Stimulated activated CD8-positive, alpha-beta memory T cell treated with anti-CD3 and anti-CD28 coated beads, Interleukin-4, amount 100 ng/mL, for 4 hours (primary cell): ENCODE results near the gene PCDH9.
"Not testable (repeated sequence)": the region's sequence is repeated elsewhere in the genome, so short reads cannot be mapped to it uniquely, and the experiment has no call there.

Experiments
- DNase-seq, 2 donors: peaks; one replicate each; pipeline ENCODE4 v3.0.0-alpha.2; 2020; ENCODE audit warnings: low read depth in 2 of 2, low spot score in 1 of 2

Gene PCDH9

DNA sequence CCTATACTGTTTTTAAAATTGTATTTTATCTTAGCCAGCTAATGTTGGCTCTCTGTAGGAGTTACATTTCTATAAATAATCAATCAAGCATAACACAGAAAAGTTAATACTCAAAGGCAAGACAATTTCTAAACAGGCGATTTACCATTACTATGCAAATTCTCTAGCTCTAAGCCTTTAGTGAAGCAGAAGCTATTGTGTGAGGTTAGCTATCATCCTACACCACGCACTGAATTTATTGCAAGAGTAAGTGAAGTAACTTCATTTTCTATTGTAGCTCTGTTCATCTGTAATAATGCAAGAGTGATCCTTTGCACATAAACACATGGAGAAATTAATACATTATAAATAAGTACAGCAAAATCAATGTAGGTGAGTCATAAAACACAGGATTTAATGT lies 439.3 kb downstream of the PCDH9 start:
- no peak for DNase-seq

DNA sequence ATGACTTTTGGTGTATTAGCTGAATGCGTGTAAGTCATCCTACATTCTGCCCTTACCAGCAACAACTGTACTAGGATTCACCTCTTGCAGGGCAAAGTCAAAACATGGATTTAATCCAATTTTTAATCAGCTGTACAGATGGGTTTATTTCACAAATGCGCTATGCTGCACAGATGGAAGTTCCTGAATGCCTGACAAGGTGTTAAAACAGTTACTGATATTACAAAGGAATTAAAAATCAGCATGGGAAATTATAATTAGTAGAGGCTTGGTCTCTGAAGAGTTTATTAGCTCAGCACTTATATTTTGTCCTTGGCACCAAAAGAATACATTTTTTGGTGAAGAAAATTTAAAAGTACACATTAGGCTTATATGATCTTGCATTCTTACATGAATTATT lies 448.9 kb downstream of the PCDH9 start:
- no peak for DNase-seq

DNA sequence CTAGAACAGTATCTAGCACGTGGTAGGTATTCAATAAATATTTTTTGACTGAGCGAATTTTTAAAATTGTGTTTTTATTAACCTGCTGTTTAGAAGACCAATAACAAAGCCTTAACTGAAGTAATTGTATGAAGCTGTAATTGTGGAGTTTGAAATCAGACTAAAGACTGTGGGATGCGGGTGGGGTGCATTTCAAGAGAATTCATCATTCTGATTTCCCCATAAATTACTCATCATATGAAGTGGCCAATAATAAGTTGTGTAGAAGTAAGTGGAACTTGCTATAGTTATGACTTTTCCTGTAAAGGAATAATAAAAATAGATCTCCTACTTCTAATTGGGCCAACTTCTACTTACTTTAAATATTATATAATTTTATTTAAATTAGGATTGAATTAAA lies 449.3 kb downstream of the PCDH9 start:
- no peak for DNase-seq

DNA sequence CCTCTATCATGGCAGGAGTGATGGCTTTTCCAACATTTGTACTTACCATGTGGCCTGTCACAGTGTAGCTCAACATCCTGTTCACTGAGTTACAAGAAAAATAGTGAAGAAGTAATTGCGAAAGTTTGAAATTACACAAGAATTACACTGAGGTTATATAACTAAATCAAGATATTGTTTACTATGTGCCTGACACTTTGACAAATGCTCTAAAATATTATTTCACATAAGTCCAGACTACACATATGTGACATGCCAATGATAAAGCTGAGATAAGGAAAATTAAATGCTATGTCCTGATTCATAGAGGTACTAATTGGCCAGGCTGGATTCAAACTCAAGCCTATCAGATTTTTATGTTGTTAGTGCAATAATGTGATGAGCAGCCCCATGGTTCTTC lies 451.7 kb downstream of the PCDH9 start:
- no peak for DNase-seq

DNA sequence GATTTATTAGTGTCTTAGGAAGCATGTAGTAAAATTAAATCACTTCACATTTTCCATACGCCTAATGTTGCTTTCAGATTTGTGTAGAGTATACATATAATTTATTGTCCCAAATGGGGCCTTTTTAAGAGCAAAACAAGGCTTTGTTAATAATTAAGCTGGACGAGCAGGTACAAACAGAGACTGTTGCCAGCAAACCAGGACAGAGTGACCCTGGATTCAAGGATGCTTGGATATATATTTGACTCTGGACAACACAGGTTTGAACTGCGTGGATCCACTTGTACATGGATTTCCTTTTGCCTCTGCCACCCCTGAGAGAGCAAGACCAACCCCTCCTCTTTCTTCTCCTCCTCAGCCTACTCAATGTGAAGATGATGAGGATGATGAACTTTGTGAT lies 454.9 kb downstream of the PCDH9 start:
- no peak for DNase-seq

DNA sequence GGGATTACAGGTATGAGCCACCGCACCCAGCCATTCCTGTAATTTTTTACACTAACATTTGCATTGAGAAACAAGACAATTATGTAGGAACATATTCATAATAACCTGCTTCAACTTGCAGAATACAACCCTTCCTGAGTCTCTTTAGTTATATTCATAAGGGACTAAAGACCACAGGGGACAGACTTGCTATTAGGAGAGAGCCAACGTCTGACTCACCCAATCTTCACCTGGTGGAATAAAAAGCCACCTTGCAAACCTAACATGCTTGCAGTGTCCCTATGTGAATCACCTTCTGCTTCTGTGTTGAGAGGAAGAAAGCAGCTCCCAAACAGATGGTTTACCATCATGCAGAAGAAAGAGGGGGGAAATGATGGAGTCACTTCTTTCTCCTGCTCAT lies 456.1 kb downstream of the PCDH9 start:
- DNase-seq, result no peak

DNA sequence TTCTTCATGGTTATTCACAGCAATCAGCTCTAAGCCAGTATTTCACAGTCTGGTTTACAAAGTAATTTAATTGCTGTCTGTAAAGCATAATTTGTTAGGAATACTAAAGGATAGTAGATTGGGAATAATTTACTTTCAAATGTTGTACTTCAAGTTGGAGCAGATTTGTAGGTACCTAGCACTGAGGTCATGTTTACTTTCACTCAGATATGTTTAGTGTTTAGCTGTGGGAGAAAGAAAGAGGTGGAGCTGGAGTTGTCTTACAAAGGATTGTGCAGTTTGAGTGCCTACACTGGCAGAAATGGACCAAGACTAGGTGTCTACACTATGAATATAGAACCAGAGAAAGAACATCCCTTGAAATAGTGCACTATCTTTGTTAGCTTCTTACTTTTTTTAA lies 464.6 kb downstream of the PCDH9 start:
- no peak for DNase-seq

DNA sequence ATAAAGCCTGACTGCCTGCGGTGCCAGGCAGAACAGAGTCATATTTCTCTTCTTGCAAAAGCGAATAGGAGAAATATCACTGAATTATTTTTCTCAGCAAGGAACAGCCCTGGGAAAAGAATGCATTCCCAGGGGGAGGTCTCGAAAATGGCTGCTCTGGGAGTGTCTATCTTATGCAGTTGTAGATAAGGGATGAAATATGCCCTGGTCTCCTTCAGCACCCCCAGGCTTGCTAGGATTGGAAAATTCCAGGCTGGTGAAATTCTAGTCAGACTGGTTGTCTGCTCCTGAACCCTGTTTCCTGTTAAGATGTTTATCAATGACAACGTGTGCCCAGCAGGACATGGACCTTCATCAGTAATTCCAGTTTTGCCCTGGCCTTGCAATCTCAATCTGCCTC lies 469.5 kb downstream of the PCDH9 start:
- DNase-seq, result not testable (repeated sequence)

DNA sequence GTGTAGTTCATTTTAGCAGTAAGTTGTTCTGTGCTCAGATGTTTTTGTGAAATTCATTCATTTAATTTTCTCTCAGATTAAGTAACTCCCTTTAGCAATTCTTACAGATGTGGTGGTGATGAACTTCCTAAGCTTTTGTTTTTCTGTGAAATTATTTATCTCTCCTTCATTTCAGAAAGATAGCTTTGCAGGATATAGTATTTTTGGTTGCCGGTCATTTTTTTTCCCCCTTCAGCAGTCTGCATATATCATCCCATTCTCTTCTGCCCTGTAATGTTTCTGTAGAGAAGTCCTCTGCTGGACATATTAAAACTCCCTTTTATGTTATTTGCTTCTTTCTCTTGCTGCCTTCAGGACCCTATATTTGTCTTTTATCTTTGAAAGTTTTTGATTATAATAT lies 470.2 kb downstream of the PCDH9 start:
- DNase-seq, result no peak

DNA sequence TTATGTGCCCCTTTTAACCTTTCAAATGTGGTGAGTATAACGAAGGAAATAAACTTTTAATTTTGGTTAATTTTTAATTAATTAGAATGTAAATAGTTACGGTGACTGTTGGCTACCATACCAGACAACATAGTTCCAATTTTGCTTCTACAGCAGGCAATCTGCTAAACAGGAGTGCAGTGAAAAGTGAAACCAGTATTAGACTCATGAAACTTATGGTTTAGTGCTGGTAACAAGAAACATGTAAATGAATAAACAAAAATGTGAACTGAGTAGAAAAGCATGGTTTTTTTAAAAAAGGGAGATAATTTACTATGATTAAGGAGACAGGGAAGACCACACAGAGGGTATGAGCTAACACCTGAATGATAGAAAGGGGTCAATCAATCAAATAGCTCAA lies 478.4 kb downstream of the PCDH9 start:
- no peak for DNase-seq

DNA sequence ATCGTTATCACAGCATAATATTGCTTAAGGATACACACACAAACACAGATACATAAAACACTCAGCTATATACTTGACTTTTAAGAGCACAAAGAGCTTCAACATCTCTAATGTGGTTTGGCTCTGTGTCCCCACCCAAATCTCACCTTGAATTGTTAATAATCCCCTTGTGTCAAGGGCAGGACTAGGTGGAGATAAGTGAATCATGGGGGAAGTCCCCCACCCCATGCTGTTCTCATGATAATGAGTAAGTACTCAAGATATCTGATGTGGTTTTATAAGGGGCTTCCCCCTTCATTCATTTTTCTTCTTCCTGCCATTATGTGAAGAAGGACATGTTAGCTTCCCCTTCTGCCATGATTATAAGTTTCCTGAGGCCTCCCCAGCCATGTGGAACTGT lies 481.4 kb downstream of the PCDH9 start:
- no peak for DNase-seq

DNA sequence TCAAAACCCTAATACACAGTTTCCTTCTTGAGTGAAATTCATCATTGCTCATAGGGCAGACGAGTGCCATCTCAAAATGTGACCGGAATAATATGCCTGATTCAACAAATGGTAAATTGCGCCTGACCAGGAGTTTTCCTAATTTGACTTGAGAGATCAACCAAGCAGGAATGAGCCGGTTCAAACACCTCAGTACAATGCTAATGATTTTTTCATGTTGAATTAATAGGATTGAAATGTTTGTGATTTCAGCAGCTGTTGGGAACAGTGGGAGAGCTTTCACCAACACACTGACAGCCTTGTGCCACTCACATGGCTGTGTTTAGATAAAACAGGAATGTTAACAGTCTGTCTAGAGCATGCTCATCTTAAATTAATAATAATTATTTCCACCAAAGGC lies 484.8 kb downstream of the PCDH9 start:
- no peak for DNase-seq

DNA sequence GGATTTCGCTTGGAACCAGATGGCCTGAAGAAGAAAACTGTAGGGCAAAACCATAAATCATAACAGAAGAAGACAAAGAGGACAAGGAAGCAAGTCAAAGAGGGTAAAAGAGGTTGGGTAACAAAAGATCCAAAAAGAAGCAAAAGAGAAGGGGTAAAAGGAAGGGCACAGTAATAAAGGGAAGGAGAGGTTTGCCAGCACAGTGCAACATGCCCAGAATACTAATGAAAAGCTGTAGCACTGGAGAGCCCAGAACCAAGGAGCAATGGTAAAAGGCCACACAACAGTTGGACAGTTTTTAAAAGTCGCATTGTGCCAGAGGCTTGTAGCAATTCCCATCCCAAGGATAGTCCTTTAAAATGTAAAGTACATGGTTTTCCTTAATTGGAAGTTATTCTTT lies 506.6 kb downstream of the PCDH9 start:
- no peak for DNase-seq

DNA sequence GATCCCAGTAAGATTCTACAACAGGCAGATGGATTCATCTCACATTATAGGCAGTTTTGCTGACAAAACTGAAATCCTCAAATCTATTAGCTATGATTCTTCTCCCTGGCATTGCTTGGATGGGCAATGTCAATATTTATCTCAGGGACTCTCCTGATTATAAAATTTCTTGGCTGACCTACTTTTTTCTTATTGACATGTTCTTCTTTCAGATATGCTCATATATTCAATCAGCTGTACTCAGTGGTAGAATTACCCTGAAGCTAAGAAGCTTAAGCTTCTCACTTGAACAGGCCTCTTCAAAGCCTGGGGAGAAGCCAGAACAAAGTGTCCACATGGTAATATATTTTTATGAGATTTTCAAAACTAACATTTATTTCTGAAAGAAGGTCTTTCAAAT lies 513.6 kb downstream of the PCDH9 start:
- no peak for DNase-seq

DNA sequence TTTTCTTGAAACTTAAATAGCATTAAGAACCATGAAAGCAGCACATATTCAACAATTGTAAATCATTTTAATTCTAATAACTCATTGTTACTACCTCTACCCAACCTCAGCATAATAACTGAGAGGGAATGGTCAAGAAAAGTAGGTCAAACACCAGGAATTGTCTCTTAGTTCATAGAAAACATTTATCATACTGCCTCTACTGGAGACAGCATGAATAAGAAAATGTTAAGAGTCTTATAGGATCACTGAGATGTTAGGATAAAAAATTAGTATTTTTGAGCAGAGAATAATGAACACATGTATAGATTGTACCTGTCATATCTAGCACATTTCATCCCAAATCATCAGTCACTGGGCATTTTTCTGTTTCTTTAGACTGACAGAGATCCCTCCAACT lies 515.3 kb downstream of the PCDH9 start:
- no peak for DNase-seq

DNA sequence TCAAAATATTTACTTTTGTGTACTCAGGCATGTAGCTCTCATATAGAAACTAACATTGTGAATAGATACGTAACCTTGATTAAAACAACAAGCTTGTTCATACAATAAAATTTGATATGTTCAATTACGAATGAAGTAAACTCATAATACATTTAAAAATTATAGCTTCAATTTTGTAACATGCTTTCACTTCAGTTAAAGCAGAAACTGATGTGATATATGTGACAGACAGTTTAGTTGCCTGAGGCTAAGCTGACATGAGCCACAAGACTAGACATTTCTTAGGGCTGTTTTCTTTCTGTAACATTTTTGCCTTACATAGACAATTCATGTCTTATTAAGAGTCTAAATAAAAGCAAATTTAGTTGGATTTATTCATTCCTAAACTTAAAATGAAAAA lies 526.0 kb downstream of the PCDH9 start:
- DNase-seq, result no peak

DNA sequence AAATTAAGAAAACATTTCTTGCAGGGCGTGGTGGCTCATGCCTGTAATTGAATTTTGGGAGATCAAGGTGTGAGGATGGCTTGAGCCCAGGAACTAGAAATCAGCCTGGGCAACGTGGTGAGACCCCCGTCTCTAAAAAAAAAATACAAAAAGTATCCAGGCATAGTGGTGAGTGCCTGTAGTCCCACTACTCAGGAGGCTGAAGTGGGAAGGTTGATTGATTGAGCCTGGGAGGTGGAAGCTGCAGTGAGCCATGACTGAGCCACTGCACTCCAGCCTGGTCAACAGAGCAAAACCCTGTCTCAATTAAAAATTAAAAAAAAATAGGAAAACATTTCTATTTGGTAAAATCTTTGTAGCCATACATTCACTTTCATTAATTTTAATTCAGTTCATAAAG lies 526.5 kb downstream of the PCDH9 start:
- no peak for DNase-seq

DNA sequence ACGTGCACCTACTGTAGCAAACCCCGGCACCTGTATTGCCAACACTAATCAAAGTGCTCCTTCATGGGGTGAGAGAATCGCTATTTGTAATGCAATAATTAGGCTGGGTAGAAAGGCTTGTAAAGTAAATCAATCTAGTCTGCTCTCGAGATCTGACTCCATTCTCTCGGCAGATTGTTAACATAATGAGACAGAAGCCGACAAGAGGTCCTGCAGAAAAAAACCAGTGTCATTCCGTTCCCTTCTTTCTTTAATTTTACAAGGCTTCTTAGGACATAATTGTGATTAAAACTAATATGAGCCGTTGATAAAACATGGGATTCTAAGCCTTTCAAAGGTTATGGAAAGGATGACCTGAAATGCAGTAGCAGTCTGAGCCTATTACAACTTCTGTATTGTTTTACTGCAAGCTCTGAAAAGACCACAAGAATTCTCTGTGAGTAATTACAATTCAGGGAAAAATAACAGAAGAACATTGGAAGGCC lies 530.0 kb downstream of the PCDH9 start:
- DNase-seq, result no peak

DNA sequence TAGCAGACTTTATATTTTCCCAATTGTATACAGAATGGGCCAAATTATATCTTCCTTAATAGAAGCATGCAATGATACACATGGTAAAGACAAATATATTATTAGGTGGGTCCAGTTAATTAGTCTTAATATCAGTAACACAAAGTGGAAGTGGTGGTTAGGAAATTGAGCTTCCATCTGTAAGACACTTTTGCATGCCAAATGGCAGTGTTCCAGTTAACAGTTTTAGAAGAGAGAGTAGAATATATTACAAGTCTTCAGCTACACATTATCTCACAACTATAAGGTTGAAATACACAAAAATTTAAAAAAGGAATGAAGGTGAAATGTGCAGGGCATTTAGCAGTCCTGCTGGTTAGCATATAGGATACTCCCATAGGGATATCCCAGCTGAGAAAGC lies 536.5 kb downstream of the PCDH9 start:
- DNase-seq, result no peak

DNA sequence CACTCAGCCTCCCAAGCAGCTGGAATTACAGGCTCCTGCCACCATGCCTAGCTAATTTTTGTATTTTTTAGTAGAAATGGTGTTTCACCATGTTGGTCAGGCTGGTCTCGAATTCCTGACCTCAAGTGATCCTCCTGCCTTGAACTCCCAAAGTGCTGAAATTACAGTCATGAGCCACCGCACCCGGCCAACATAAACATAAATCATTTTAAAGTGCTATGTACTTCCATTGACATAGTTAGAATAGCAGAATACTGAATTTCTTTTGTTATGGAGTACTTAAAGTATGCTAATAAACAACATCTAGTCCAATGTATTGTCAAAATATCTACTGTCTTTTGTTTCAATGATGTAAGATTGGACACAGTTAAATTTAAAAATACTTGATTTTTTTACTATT lies 539.0 kb downstream of the PCDH9 start:
- no peak for DNase-seq

DNA sequence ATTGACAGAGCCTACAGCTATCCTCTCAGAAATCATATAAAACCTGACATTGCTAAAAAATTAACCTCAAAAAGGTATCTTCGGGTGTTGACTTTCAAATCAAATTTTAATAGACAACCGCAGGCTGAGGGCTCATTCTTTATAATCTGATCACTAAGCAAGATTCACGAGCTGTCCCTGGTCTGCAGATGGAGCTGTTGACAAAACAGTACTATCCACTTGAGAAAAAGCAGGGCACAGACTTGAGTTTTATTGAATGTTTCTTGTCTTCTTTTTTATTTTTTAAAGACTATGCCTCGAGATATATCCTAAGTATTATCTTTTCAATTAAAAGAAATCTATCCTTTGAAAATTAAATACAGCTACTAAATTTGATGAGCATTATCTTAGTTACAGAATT lies 540.5 kb downstream of the PCDH9 start:
- DNase-seq, result no peak

DNA sequence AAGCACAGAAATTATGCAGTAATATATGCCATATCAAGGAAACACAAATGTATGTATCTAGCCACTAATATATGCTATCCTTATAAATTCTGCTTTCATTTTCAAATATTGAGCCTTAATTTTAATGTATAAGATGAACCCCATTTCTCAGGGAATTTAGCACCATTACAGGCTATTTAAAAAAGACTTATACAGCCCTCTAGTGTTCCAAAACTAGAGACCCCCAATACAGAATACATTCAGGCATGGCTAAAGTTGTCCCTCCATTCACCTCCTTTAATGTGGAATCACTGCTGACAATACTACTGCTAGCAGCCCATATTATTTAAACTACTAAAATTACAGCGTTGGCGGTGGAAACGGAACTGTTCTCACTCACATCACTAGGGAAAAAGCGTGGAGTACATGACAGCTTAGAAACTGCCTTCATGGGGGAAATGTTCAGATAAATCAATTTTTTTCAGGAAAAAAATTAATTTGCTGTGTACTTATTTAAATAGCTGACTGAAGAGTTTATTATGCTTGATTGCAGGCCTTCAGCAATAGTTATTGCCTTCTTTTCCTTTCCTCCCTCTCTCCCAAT lies 541.0 kb downstream of the PCDH9 start:
- no peak for DNase-seq

DNA sequence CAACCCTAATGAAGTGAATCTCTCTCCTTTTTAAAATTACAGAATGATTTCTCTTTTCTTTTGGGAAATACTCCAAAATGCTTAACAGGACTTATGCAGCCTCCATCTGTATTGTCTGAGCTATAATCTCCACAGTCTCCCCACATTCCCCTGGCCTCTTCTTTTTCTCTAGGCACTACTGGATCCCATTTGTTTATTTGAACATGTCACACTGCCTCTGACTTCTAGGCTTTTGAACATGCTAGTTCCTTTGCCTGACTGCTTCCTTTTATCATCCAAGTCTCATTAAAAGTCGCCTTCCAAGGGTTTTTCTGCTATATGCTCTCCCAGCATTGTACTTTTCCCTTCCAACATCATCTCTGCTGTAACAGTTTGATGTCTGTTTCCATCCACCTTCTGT lies 548.7 kb downstream of the PCDH9 start:
- no peak for DNase-seq

DNA sequence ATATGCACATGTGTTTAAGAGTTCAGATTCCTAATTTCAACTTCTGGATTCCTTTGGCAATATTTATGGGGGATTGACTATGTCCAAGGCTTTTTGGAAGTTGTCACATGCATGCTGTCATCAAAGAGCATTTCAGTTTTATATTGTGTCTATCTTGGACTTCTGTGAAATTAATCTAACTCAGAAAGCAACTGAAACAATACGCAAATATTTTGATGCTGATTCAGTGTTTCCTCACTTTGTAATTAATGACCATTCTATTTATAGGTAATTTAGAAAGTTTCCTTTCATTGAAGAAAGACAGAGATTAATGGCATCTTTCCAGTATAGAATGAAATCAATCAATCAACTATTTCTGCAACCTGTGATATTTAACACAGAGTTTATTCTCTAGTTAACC lies 550.1 kb downstream of the PCDH9 start:
- DNase-seq, result no peak
